ENCODE measurements around the gene CDC42SE1.

CDC42SE1 gene

DNA sequence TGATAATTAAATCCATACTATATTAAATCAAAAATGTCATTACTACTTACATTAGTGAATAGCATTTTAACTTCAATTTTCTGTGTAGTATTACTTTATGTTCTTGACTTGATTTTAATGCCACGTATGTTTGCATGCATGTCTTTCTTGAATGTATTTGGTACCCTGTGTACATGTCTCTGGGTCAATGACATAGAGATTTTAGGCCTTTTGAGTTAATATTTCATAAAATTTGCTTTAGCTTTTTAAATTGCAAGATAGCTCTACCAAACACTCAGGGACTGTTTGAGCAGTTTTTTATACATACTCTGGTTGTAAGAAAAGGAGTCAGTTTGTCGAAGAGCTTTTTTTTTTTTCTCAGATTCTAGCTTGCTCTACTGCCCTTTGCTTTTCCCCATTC lies 2.3 kb upstream of the CDC42SE1 start:
- peaks cover 28% of the 10 kb centered on the region for H3K36me3 Mint-ChIP-seq (ENCODE audit: low read depth)
- no peak for DNase-seq (ENCODE audit: low spot score)
- H3K4me3 Mint-ChIP-seq: no peak overlapping the region
- H3K27ac Mint-ChIP-seq: no peak overlapping the region
- no peaks in the 10 kb centered on the region for H3K27me3 Mint-ChIP-seq (ENCODE audit: low read depth)
- peaks cover 37% of the 10 kb centered on the region for H3K4me1 Mint-ChIP-seq (ENCODE audit: low read depth)
- H3K9me3 Mint-ChIP-seq: no peaks in the 10 kb centered on the region

DNA sequence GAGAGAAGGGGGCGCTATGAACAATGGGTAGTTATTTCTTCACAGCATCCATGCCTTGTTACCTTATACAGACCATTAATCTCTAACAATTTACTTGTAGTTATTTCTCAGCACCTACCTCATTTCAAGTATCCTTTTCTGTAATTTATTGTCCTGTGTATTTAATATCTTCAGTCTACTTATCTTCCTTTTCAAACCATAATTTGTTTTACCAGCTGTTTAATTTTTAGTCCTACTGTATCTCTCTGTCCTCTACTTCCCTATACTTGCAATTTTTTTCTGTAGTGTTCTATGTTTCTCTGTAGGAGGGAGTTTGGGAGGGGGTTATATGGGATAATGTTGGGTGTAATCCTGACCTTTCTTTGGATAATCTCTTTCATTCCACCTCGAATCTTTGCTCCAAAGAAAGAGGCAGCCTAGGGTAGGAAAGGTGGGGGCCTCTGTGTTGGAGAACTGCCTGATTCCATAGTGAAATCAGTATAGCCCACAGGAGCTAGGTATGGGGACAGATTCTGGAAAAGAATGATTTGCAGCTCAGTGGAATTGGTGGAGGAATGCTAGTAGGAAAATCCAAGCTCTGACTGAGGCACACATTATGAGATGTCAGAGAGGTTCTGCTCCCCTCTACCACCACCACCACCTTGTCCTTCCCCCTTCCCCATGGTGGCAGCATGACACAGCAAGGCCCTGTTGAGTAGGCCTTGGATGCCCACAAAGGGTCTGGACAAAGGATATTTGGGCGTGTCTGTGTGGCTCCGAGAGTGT lies 1.4 kb upstream of the CDC42SE1 start:
- Mint-ChIP-seq H3K27me3 (ENCODE audit: low read depth) (no peaks in the 10 kb centered on the region), H3K4me3 (peak overlapping the region; percentile 93), H3K36me3 (ENCODE audit: low read depth) (peaks cover 37% of the 10 kb centered on the region), H3K9me3 (no peaks in the 10 kb centered on the region), H3K27ac (peak overlapping the region; percentile 94), H3K4me1 (ENCODE audit: low read depth) (peaks cover 46% of the 10 kb centered on the region)
- DNase-seq (ENCODE audit: low spot score): no peak

DNA sequence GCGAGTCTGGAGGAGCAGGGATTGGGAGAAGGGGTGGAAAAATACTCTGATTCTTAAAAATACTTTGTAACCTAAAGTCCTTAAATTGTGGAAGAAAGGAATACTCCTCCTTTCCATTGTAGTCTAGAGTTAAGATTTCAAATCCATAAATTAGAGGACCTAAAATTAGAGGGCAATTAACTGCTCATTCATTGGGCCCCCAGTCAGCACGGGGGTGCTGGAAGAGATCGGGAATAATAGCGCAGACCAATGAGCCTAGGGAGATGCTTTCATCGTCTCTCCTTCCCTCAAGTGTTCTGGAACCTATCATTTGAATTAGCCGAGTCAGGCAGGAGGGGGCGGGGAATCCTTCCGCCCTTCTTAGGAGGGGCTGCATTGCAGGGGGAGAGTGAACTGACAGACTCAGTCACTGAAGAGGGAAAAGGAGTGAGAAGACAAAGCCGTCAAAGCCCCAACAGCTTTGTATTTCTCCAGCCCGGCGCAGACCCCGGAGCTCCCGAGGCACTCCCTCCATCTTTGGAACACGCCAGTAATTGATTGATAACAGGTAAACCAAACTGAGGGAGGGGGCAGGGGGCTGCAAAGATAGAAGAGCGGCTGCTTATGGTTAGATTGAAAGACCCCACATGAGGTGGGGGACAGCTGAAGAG lies 710 bp upstream of the CDC42SE1 start, which contains the start of gene MLLT11:
Gene MLLT11 (plus strand): TSS at position 391 of the 650 bp plus-strand sequence. CDS start 6,828 bp downstream, outside the sequence.
- no peak for DNase-seq (ENCODE audit: low spot score)
- peaks cover 51% of the 10 kb centered on the region for H3K4me1 Mint-ChIP-seq (ENCODE audit: low read depth)
- no peaks in the 10 kb centered on the region for H3K27me3 Mint-ChIP-seq (ENCODE audit: low read depth)

DNA sequence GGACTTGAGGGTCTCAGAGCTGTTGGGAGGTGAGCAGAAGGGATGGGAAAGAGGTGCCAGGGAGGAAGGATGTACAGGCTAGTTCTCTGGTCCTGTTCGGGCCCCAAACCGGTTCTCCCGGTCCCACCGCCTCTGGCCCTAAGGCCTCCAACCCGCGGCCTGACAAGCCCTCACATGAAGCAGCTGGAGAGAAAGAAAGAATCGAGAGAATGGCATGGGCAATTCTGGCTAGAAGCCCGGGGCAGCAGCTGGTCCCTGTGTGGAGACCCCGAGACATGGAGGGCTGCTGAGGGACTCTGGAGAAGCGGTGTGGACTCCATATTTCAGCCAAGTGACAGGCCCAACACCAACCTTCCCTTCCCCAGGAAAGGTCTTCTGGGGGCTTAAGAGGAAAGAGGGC lies 730 bp downstream of the CDC42SE1 start:
- H3K36me3 Mint-ChIP-seq (ENCODE audit: low read depth): peaks cover 55% of the 10 kb centered on the region
- H3K4me1 Mint-ChIP-seq (ENCODE audit: low read depth): peaks cover 55% of the 10 kb centered on the region
- H3K9me3 Mint-ChIP-seq: no peaks in the 10 kb centered on the region
- no peaks in the 10 kb centered on the region for H3K27me3 Mint-ChIP-seq (ENCODE audit: low read depth)
- DNase-seq (ENCODE audit: low spot score): no peak
- peak overlapping the region; percentile 94 for H3K27ac Mint-ChIP-seq
- peak overlapping the region; percentile 93 for H3K4me3 Mint-ChIP-seq

More for the DNA sequence above, 710 bp upstream of the CDC42SE1 start, which contains the start of gene MLLT11:
- Mint-ChIP-seq H3K9me3 (no peaks in the 10 kb centered on the region), H3K27ac (peak within 1 kb of the TSS; percentile 94), H3K36me3 (ENCODE audit: low read depth) (peaks cover 41% of the 10 kb centered on the region), H3K4me3 (peak within 1 kb of the TSS; percentile 93)

DNA sequence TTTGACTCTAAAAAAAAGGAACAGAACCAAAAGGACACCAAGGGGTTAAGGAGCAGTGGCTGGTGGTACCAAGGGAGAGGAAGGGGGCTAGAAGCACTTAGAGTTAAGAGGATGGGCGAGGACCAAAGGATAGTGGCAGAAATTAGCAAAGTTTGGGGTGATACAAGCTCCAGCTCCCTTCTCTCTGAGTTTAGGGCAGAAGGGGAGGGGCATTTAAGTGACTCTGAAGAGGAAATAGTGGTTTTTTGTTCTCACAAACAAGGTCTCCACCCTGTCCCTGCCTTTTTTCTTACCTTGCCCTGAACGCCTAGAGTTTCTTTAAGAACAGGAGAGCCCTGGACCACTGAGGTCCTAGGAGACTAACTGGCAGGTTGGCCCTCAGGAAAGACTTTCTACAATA lies 3.3 kb downstream of the CDC42SE1 start:
- Mint-ChIP-seq H3K36me3 (ENCODE audit: low read depth) (peaks cover 76% of the 10 kb centered on the region), H3K27me3 (ENCODE audit: low read depth) (no peaks in the 10 kb centered on the region), H3K27ac (peak overlapping the region; percentile 94), H3K4me1 (ENCODE audit: low read depth) (peaks cover 56% of the 10 kb centered on the region), H3K9me3 (no peaks in the 10 kb centered on the region), H3K4me3 (peak overlapping the region; percentile 93)
- no peak for DNase-seq (ENCODE audit: low spot score)

DNA sequence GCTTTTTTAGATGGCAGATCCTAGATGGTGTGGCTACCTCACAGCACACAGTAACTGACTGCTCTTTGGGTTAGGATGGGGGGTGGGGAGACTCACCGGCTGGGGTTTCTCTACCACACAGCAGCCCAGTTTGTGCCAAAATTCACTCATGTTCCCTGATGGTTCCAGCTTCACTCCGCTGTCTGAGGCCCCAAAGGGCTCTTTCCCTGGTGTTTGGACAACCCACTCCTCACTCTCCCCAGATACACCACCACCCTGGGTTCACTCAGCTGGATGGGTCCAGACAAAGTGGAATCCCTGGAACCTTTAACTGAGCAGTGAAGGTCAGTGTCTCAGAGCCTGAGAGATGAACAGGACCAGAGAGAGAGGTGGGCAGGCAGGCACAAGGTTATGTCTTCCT lies 3.8 kb downstream of the CDC42SE1 start:
- no peaks in the 10 kb centered on the region for H3K9me3 Mint-ChIP-seq
- peaks cover 50% of the 10 kb centered on the region for H3K4me1 Mint-ChIP-seq (ENCODE audit: low read depth)
- H3K36me3 Mint-ChIP-seq (ENCODE audit: low read depth): peaks cover 80% of the 10 kb centered on the region
- H3K27me3 Mint-ChIP-seq (ENCODE audit: low read depth): no peaks in the 10 kb centered on the region
- no peak for DNase-seq (ENCODE audit: low spot score)
- H3K27ac Mint-ChIP-seq: peak overlapping the region; percentile 94
- H3K4me3 Mint-ChIP-seq: peak overlapping the region; percentile 93

DNA sequence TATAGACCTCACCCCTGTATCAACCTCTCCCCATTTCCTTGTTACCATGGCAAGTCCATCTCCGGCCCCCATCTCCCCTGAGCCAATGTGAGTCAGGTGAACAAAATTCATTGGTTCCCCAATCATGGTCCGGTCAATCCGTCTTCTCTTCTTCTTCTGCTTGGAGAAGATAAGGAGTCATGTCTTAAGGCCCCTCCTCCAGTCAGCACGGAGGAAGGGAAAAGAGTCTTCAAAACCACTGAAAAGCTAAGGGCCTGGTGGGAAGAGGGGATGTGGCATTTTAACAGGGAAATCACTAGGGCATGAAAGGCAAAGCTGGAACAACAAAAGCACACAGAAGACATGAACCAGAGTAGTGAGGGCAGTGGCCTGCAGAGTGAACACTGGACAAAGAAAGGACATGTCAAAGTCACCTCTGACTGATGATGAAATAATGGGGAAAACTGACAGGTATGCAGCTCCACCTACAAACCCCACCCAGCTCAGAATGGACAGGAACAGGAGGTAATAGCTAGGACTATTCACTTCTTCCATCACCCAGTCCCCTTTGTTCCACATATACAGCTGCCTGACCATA lies 4.4 kb downstream of the CDC42SE1 start:
- DNase-seq (ENCODE audit: low spot score): no peak
- H3K4me1 Mint-ChIP-seq (ENCODE audit: low read depth): peaks cover 45% of the 10 kb centered on the region
- H3K27me3 Mint-ChIP-seq (ENCODE audit: low read depth): no peaks in the 10 kb centered on the region
- peak overlapping the region; percentile 94 for H3K27ac Mint-ChIP-seq
- H3K36me3 Mint-ChIP-seq (ENCODE audit: low read depth): peaks cover 86% of the 10 kb centered on the region
- no peaks in the 10 kb centered on the region for H3K9me3 Mint-ChIP-seq
- peak overlapping the region; percentile 93 for H3K4me3 Mint-ChIP-seq

DNA sequence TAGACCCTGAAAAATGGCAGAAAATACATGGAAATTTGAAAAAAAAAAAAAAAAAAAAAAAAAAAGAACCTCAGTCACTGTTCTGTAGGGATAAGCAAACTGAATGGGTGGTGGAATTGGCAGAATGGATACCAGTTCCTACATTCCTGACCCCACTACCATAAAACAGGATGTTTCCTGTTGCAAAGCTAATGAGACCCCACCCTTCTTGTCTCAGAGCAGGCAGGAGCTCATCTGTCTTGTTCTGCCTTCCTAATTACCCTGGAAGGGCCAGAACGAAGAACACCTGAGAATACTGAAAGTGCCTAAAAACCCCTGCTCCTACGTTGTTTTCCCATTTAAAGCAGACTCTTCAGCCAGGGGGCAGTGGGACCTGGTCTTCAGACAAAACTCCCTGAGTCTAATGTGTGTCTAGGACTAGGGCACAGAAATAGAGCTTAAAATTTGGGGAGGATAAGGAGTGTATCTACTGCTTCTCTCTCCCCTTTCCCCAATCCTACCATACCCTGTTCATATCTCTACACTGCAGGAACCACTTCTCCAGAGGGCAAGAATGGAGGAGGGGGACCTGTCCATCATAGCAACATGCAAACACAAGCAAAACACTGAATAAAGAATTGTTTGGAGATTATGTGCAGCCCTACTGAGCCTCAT lies 7.9 kb downstream of the CDC42SE1 start:
- Mint-ChIP-seq H3K27ac (peak overlapping the region; percentile 35), H3K36me3 (ENCODE audit: low read depth) (peaks cover 62% of the 10 kb centered on the region), H3K9me3 (no peaks in the 10 kb centered on the region), H3K4me1 (ENCODE audit: low read depth) (peaks cover 51% of the 10 kb centered on the region), H3K27me3 (ENCODE audit: low read depth) (no peaks in the 10 kb centered on the region), H3K4me3 (no peak overlapping the region)
- DNase-seq (ENCODE audit: low spot score): no peak

DNA sequence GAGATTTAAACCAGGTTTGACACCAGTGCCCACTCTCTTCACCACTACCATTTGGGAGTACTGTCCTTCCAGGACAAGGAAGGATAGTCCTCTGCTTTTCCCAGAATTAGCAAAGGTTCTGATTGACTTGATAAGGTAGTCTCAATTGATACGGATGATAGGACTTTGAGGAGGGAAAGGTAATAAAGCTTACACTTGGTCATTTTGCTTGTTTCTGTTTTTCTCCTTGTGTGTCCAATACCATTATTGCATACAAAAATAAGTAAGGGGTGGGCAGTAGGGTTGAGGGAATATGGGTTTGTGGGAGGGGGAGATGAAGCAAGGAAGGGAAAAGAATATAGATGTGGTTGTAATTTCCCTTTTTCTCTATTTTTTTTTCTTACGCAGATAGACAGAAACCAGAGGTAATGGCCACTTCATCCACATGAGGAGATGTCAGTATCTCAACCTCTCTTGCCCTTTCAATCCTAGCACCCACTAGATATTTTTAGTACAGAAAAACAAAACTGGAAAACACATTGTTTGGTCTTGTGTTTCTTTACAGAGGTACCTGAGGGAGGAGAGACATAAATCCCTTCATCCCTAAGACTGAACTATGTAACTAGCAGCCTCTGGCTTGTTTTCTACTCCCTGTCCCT lies 9.3 kb downstream of the CDC42SE1 start:
- Mint-ChIP-seq H3K27me3 (ENCODE audit: low read depth) (no peaks in the 10 kb centered on the region), H3K36me3 (ENCODE audit: low read depth) (peaks cover 49% of the 10 kb centered on the region), H3K4me3 (peak overlapping the region; percentile 2), H3K4me1 (ENCODE audit: low read depth) (peaks cover 39% of the 10 kb centered on the region), H3K27ac (peak overlapping the region; percentile 35), H3K9me3 (no peaks in the 10 kb centered on the region)
- no peak for DNase-seq (ENCODE audit: low spot score)

DNA sequence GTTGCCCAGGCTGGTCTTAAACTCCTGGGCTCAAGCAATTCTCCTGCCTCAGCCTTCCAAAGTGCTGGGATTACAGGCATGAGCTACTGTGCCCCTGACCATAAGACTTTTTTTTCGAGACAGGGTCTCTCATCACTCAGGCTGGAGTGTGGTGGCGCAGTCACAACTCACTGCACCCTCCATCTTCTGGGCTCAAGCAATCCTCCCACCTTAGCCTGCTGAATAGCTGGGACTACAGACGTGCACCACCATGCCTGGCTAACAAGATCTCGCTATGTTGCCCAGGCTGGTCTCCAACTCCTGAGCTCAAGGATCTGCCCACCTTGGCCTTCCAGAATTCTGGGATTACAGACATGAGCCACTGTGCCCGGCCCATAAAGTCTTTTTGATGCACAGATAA lies 10.0 kb downstream of the CDC42SE1 start:
- H3K4me1 Mint-ChIP-seq (ENCODE audit: low read depth): peaks cover 32% of the 10 kb centered on the region
- peaks cover 42% of the 10 kb centered on the region for H3K36me3 Mint-ChIP-seq (ENCODE audit: low read depth)
- H3K4me3 Mint-ChIP-seq: no peak overlapping the region
- DNase-seq (ENCODE audit: low spot score): no peak
- no peaks in the 10 kb centered on the region for H3K9me3 Mint-ChIP-seq
- H3K27ac Mint-ChIP-seq: peak overlapping the region; percentile 41
- H3K27me3 Mint-ChIP-seq (ENCODE audit: low read depth): no peaks in the 10 kb centered on the region

DNA sequence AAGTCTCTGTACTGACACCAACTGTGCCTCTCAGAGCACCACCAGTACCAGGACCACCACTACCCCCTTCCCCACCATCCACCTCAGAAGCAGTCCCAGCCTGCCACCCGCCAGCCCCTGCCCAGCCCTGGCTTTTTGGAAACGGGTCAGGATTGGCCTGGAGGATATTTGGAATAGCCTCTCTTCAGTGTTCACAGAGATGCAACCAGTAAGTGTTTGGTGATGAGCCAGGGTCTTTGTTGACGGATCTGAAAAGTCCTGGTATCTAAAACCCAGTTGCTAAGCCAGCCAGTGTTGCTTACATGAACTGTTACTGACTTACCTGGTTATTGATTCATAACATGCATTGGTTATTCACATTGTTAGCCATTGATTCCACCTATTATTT lies 10.8 kb downstream of the CDC42SE1 start:
- Mint-ChIP-seq H3K27ac (peak overlapping the region; percentile 49), H3K4me3 (peak overlapping the region; percentile 87), H3K4me1 (ENCODE audit: low read depth) (peaks cover 32% of the 10 kb centered on the region), H3K36me3 (ENCODE audit: low read depth) (peaks cover 35% of the 10 kb centered on the region), H3K27me3 (ENCODE audit: low read depth) (no peaks in the 10 kb centered on the region), H3K9me3 (no peaks in the 10 kb centered on the region)
- no peak for DNase-seq (ENCODE audit: low spot score)

DNA sequence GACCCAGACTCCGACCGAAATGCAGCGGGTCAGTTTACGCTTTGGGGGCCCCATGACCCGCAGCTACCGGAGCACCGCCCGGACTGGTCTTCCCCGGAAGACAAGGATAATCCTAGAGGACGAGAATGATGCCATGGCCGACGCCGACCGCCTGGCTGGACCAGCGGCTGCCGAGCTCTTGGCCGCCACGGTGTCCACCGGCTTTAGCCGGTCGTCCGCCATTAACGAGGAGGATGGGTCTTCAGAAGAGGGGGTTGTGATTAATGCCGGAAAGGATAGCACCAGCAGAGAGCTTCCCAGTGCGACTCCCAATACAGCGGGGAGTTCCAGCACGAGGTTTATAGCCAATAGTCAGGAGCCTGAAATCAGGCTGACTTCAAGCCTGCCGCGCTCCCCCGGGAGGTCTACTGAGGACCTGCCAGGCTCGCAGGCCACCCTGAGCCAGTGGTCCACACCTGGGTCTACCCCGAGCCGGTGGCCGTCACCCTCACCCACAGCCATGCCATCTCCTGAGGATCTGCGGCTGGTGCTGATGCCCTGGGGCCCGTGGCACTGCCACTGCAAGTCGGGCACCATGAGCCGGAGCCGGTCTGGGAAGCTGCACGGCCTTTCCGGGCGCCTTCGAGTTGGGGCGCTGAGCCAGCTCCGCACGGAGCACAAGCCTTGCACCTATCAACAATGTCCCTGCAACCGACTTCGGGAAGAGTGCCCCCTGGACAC lies 11.3 kb downstream of the CDC42SE1 start:
- Mint-ChIP-seq H3K9me3 (no peaks in the 10 kb centered on the region), H3K4me3 (peak overlapping the region; percentile 87), H3K4me1 (ENCODE audit: low read depth) (peaks cover 34% of the 10 kb centered on the region), H3K27me3 (ENCODE audit: low read depth) (no peaks in the 10 kb centered on the region), H3K36me3 (ENCODE audit: low read depth) (peaks cover 32% of the 10 kb centered on the region), H3K27ac (peak overlapping the region; percentile 49)
- peak; percentile 42 for DNase-seq (ENCODE audit: low spot score)

DNA sequence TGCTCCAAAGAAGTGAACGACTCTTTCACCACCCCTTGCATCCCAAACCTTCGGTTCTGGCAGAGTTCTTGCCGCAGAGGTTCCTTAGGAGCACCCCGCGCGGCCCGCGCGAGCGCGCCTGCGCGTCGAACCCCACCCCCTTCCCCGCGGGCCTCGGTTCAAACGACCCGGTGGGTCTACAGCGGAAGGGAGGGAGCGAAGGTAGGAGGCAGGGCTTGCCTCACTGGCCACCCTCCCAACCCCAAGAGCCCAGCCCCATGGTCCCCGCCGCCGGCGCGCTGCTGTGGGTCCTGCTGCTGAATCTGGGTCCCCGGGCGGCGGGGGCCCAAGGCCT lies 11.9 kb downstream of the CDC42SE1 start, which contains the start of gene C1orf56:
Gene C1orf56 (plus strand): TSS at position 161 of the 334 bp plus-strand sequence. CDS start 97 bp downstream, at position 258.
- H3K4me3 Mint-ChIP-seq: peak within 1 kb of the TSS; percentile 87
- no peaks in the 10 kb centered on the region for H3K27me3 Mint-ChIP-seq (ENCODE audit: low read depth)
- H3K9me3 Mint-ChIP-seq: no peaks in the 10 kb centered on the region

More for the DNA sequence above, 11.9 kb downstream of the CDC42SE1 start, which contains the start of gene C1orf56:
- Mint-ChIP-seq H3K36me3 (ENCODE audit: low read depth) (peaks cover 26% of the 10 kb centered on the region), H3K27ac (peak within 1 kb of the TSS; percentile 56), H3K4me1 (ENCODE audit: low read depth) (peaks cover 33% of the 10 kb centered on the region)
- peak; percentile 50 for DNase-seq (ENCODE audit: low spot score)

All from T-helper 2 cell treated with Interferon-gamma antibody and Interleukin-4, amounts not matched to agents 5 μg/mL and 100 μg/mL, for 36 hours (primary cell).